Uterus (tissue), 2 donors: ENCODE data around the gene UXS1.

Source experiments
- CTCF ChIP-seq, 4 experiments: fragments of 200-600 bp in 2 of 4; fragments of 450-650 bp in 2 of 4; sonication (generic) in 2 of 4; IDR thresholded peaks; one replicate each; pipeline ENCODE4 v1.5.1; 2016 to 2019; ENCODE audit warnings: antibody characterized with exemption in 4 of 4, mild to moderate bottlenecking in 2 of 4, moderate library complexity in 1 of 4
- POLR2A ChIP-seq, 2 donors: fragments of 450-650 bp; IDR thresholded peaks; one replicate each; pipeline ENCODE4 v1.6.1; 2016; ENCODE audit warnings: antibody characterized with exemption in 2 of 2, mild to moderate bottlenecking in 1 of 2, moderate library complexity in 1 of 2

GRCh38 chr2:106232638-106233349 lies 38.7 kb upstream of the UXS1 start:
- no peak for TF ChIP-seq CTCF (IDR thresholded peaks at IDR 0.05)
- TF ChIP-seq POLR2A (IDR thresholded peaks at IDR 0.05): no peak
